Measurements from ENCODE around the gene PDHA2. TPM values are rescaled to one million over a fixed set of nuclear protein-coding genes. Genes with fewer than 3 reads are reported as not detected.
"Not testable (repeated sequence)": the region's sequence is repeated elsewhere in the genome, so short reads cannot be mapped to it uniquely, and the experiment has no call there.

The PDHA2 gene
- total RNA-seq, 2 donors from 2014 or later, result not detected

GRCh38 chr4:95869414-95869813 is 29.5 kb downstream of the PDHA2 start:
- not testable (repeated sequence) for H3K27me3 Mint-ChIP-seq; H3K9me3 ChIP-seq (ENCODE audit: control insufficient read depth, low read length, poor library complexity, severe bottlenecking); H3K27ac Mint-ChIP-seq; H3K4me3 Mint-ChIP-seq; H3K36me3 Mint-ChIP-seq (ENCODE audit: low read depth); H3K4me1 Mint-ChIP-seq; DNase-seq; ATAC-seq

GRCh38 chr4:95869961-95870500 is 30.1 kb downstream of the PDHA2 start:
- DNase-seq, result no peak
- ATAC-seq, result no peak
- H3K27ac Mint-ChIP-seq, result no peak overlapping the region
- H3K9me3 ChIP-seq (ENCODE audit: control insufficient read depth, low read length, poor library complexity, severe bottlenecking), result no peaks in the 10 kb centered on the region
- no peak overlapping the region for H3K4me3 Mint-ChIP-seq
- no peaks in the 10 kb centered on the region for H3K4me1 Mint-ChIP-seq
- no peaks in the 10 kb centered on the region for H3K27me3 Mint-ChIP-seq
- no peaks in the 10 kb centered on the region for H3K36me3 Mint-ChIP-seq (ENCODE audit: low read depth)

- Mint-ChIP-seq H3K27me3 (no peaks in the 10 kb centered on the region), H3K4me1 (no peaks in the 10 kb centered on the region), H3K4me3 (no peak overlapping the region), H3K27ac (no peak overlapping the region), H3K36me3 (ENCODE audit: low read depth) (no peaks in the 10 kb centered on the region)
- DNase-seq (no peak), ATAC-seq (no peak)
- no peaks in the 10 kb centered on the region for H3K9me3 ChIP-seq (ENCODE audit: control insufficient read depth, low read length, poor library complexity, severe bottlenecking)
These were observed 37.7 kb downstream of the PDHA2 start for GRCh38 chr4:95877636-95878035.

- DNase-seq (no peak), ATAC-seq (no peak)
- H3K9me3 ChIP-seq (ENCODE audit: control insufficient read depth, low read length, poor library complexity, severe bottlenecking), result no peaks in the 10 kb centered on the region
- Mint-ChIP-seq H3K4me1 (no peaks in the 10 kb centered on the region), H3K36me3 (ENCODE audit: low read depth) (no peaks in the 10 kb centered on the region), H3K4me3 (no peak overlapping the region), H3K27ac (no peak overlapping the region), H3K27me3 (no peaks in the 10 kb centered on the region)
These were observed 47.7 kb downstream of the PDHA2 start for GRCh38 chr4:95887551-95887950.

GRCh38 chr4:95889662-95890061 is 49.8 kb downstream of the PDHA2 start:
- H3K9me3 ChIP-seq (ENCODE audit: control insufficient read depth, low read length, poor library complexity, severe bottlenecking), result no peaks in the 10 kb centered on the region
- ATAC-seq (no peak), DNase-seq (no peak)
- H3K27me3 Mint-ChIP-seq, result no peaks in the 10 kb centered on the region
- no peaks in the 10 kb centered on the region for H3K4me1 Mint-ChIP-seq
- H3K4me3 Mint-ChIP-seq, result no peak overlapping the region
- no peak overlapping the region for H3K27ac Mint-ChIP-seq
- no peaks in the 10 kb centered on the region for H3K36me3 Mint-ChIP-seq (ENCODE audit: low read depth)
